ENCODE results near the gene CYSRT1. TPM values are rescaled to one million over a fixed set of nuclear protein-coding genes. Genes with fewer than 3 reads are reported as not detected.

Gene CYSRT1
- total and polyA plus RNA-seq, 2 donors (not counting 3 experiments of a cell fraction or from before 2014, with no cell fraction given) = 0.44 to 1.1 TPM

- Histone ChIP-seq H3K27me3 (ENCODE audit: control insufficient read depth in 2 of 2, insufficient read depth in 2 of 2, low read length in 2 of 2) (no peaks in the 10 kb centered on the region), H3K36me3 (ENCODE audit: control insufficient read depth in 2 of 2, extremely low read depth in 1 of 2, insufficient read depth in 2 of 2, low read length in 2 of 2) (peaks cover 0 to 27% of the 10 kb centered on the region in 2 experiments), H3K4me1 (ENCODE audit: control insufficient read depth, extremely low read depth, insufficient read depth, low read length) (peaks cover 14% of the 10 kb centered on the region), H3K4me2 (ENCODE audit: insufficient read depth, low read length) (no peak overlapping the region), H3K9me3 (replicated peaks; ENCODE audit: control insufficient read depth, insufficient read depth, low read length) (no peaks in the 10 kb centered on the region), H3K27ac (ENCODE audit: insufficient read depth, low read depth, low read length) (no peak overlapping the region), H3K79me2 (ENCODE audit: control insufficient read depth, insufficient read depth, low read length) (no peaks in the 10 kb centered on the region), H3K4me3 (replicated peaks in 1 of 3; ENCODE audit: insufficient read depth in 1 of 3, low read depth in 1 of 3, low read length in 3 of 3) (no peak overlapping the region), H3K9me1 (replicated peaks; ENCODE audit: control insufficient read depth, extremely low read depth, insufficient read depth, low read length) (no peaks in the 10 kb centered on the region), H3K9ac (replicated peaks; ENCODE audit: extremely low read depth, insufficient read depth, low read length) (no peak overlapping the region), H2AFZ (ENCODE audit: low read depth, low read length) (no peak overlapping the region), H4K20me1 (replicated peaks; ENCODE audit: control insufficient read depth, extremely low read depth, insufficient read depth, low read length) (no peaks in the 10 kb centered on the region)
- no peak for FAIRE-seq
- ChIA-PET CTCF (interaction anchor here (1.5 kb wide), 1 partner anchor 28 kb away, joined by 6 read pairs; no protein-coding TSS in a partner anchor), POLR2A (no interaction called here)
- no peak for TF ChIP-seq EZH2 (IDR thresholded peaks at IDR 0.05; ENCODE audit: borderline replicate concordance, low read depth, low read length, severe bottlenecking)
- TF ChIP-seq JUN (IDR thresholded peaks at IDR 0.05; ENCODE audit: borderline replicate concordance, insufficient read depth, insufficient read length, low read depth) = no peak
- TF ChIP-seq MAX (IDR thresholded peaks at IDR 0.05; ENCODE audit: insufficient read depth, insufficient read length) = no peak
- TF ChIP-seq MYC (IDR thresholded peaks at IDR 0.05; ENCODE audit: low read depth, low read length) = no peak
- TF ChIP-seq GATA2 (IDR thresholded peaks at IDR 0.05; ENCODE audit: insufficient read depth, insufficient read length, low read depth, low read length) = no peak
- TF ChIP-seq POLR2A (IDR thresholded peaks at IDR 0.05; ENCODE audit: low read depth, low read length) = no peak
- no peak for TF ChIP-seq POLR2AphosphoS5 (IDR thresholded peaks at IDR 0.05; ENCODE audit: insufficient read depth, low read depth, low read length)
- TF ChIP-seq FOS (IDR thresholded peaks at IDR 0.05; ENCODE audit: borderline replicate concordance, insufficient read depth, low read length) = no peak
- TF ChIP-seq CTCF (IDR thresholded peaks at IDR 0.05; ENCODE audit: extremely low read depth in 1 of 2, insufficient read depth in 1 of 2, low read depth in 1 of 2, low read length in 2 of 2) = no peak
- DNase-seq (ENCODE audit: low read depth, low spot score) = no peak
- dilution Hi-C loops (cut with MboI; ENCODE audit: extremely low pct_ligation_motif_present, low sequenced_read_pairs) = no loop called here
- intact Hi-C loops (cut with micrococcal nuclease) = no loop called here
- BruUV-seq (replicated peaks) = no TSS peak
Measured at GRCh38 chr9:137264067-137264466, 39.1 kb downstream of the CYSRT1 start.
